AG10803 (cell line): ENCODE measurements around the gene RUNX1.
A peak's percentile ranks its signal among the peaks of the same experiment; 100 is the strongest.

Experiments used
- DNase-seq: peaks from one replicate; pipeline ENCODE4 v3.0.0; 2010; ENCODE audit warnings: low read depth
- H3K4me3 ChIP-seq: 2 replicates; pipeline ENCODE4 v1.5.1; 2011; ENCODE audit warnings: mild to moderate bottlenecking, low read length, control low read depth
- TF ChIP-seq, protein P1 (sequence below): conservative IDR thresholded peaks from 2 replicates; pipeline ENCODE4 v1.5.1; 2011; ENCODE audit warnings: mild to moderate bottlenecking, low read length, control low read depth, inconsistent platforms

RUNX1 gene

DNA sequence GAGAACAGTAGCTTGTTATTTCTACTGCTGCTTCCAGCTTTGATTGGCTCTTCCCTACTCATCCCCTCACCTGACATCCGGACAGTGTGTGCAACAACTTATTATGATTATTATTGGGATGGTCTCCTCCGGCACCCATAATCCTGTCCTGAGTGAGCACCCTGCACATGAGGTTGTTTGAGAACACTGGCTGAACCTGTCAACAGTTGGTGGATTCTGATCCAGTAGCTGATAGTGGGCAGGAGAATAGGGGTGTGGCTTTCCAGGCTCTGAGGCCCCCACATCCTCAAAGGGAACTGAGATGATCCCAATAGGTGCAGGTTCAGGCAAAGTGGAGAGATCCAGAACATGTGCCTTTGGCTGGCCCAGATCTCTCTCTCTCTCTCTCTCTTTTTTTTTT, 60.5 kb downstream of the RUNX1 start:
- TF ChIP-seq, protein P1, sequence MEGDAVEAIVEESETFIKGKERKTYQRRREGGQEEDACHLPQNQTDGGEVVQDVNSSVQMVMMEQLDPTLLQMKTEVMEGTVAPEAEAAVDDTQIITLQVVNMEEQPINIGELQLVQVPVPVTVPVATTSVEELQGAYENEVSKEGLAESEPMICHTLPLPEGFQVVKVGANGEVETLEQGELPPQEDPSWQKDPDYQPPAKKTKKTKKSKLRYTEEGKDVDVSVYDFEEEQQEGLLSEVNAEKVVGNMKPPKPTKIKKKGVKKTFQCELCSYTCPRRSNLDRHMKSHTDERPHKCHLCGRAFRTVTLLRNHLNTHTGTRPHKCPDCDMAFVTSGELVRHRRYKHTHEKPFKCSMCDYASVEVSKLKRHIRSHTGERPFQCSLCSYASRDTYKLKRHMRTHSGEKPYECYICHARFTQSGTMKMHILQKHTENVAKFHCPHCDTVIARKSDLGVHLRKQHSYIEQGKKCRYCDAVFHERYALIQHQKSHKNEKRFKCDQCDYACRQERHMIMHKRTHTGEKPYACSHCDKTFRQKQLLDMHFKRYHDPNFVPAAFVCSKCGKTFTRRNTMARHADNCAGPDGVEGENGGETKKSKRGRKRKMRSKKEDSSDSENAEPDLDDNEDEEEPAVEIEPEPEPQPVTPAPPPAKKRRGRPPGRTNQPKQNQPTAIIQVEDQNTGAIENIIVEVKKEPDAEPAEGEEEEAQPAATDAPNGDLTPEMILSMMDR: no peak
- no peak overlapping the region for H3K4me3 ChIP-seq
- no peak for DNase-seq

GRCh38 chr21:34988139-34988538, 61.0 kb downstream of the RUNX1 start:
- DNase-seq: peak; percentile 41
- TF ChIP-seq, protein P1: no peak
- H3K4me3 ChIP-seq: no peak overlapping the region

DNA sequence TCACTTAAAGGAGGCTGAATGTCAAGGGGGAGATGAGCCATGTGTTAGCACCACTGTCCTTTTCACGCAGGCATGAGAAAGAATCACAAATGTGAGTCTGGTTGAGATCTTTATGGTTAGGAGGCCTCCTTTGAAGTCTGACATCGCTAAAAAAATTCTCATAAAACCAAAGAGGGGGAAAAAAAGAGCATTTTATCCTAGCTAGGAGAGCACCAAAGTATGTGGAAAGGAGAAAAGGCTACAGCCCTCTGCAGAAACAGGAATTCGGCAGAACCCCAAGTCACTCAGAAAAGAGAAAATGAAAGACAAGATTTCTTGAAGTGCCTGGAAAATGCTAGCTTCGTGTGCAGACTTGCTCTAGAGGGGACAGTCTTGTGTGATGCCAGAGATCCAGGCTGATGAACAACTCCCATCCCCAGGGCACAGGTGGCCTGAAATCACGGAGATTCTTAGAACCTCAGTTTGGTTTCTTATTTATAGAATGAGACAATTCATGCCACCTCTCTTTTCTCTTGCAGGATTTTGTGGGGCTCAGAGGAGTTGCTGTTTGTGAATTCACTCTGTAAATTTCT, 61.5 kb downstream of the RUNX1 start:
- no peak for DNase-seq
- TF ChIP-seq, protein P1: no peak
- H3K4me3 ChIP-seq: no peak overlapping the region

GRCh38 chr21:34986561-34987500, 62.3 kb downstream of the RUNX1 start:
- TF ChIP-seq, protein P1: peak; percentile 23; the same call in 1 of the 2 replicates
- DNase-seq: peak; percentile 75
- H3K4me3 ChIP-seq: no peak overlapping the region

DNA sequence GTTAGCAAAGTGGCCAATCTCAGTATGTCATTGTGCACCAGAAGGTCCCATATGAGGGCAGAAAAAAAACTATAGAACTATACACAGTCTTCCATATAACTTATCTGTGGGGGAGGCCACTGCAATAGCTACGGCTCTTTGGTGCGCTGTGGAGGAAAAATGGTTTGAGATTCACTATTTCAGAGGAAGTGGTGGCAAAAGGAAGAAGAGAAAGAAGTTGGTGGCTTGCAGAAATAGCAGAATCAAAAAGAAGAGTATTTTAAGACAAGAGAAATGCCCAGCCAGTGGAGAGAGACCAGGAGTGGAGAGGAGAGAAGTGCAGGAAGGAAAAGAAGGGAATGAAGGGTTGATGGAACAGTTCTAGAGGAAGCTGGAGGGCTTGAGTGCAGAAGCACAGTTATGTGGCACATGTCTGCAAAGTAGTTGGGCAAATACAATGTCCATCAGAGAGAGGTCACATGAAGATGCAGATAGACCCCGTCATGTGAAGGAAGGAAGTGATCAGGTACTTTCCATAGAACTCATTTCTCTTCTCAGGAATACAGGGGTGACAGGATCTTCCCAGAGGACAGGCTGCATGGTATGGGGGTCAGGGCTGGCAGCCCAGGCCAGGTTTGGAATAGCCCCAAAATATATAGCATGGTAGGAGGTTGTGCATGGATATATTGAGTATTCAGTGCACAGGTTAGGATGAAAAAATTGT, 64.6 kb downstream of the RUNX1 start:
- no peak overlapping the region for H3K4me3 ChIP-seq
- TF ChIP-seq, protein P1: no peak
- no peak for DNase-seq

- TF ChIP-seq, protein P1: no peak
- peak; percentile 46 for DNase-seq
- no peak overlapping the region for H3K4me3 ChIP-seq
Observed at GRCh38 chr21:34983680-34984086, 65.4 kb downstream of the RUNX1 start.
